ENCODE measurements around the gene DOCK2.
A peak's percentile ranks its signal among the peaks of the same experiment; 100 is the strongest.

The DOCK2 gene

DNA sequence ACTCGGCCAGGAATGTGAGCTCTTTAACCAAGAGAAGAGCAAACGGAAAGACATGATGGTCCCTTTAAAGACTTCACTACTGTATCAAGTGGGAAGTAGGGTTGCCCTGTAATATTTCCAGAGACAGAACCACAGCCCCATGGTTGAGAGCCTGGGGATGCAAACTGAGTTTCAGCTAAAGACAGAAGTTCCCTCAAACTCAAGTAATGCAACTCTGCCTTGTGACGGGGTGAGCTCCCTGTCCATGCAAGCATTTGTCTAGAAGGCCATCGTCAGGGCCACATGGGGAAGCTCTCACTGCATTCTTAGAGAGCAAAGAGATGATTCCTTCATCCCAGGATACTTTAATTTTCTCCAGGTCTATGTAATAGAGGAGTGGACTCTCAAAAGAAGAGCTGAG is 260.4 kb downstream of the DOCK2 start:
- Histone ChIP-seq H3F3A (ENCODE audit: low read depth) (no peaks in the 10 kb centered on the region), H3K4me1 (ENCODE audit: insufficient read depth, low read length, poor library complexity, severe bottlenecking) (peaks cover 12% of the 10 kb centered on the region), H3K9ac (ENCODE audit: low read depth, low read length, poor library complexity, severe bottlenecking) (no peak overlapping the region), H3K27me3 (ENCODE audit: insufficient read depth, low read length, poor library complexity, severe bottlenecking) (no peaks in the 10 kb centered on the region), H3K4me3 (ENCODE audit: low read length, poor library complexity, severe bottlenecking) (no peak overlapping the region), H3K79me2 (ENCODE audit: insufficient read depth, low read length) (no peaks in the 10 kb centered on the region), H3K9me2 (replicated peaks; ENCODE audit: low read depth, low read length) (no peaks in the 10 kb centered on the region), H2AFZ (ENCODE audit: low read length) (no peak overlapping the region), H3K4me2 (ENCODE audit: low read depth, low read length, poor library complexity, severe bottlenecking) (no peak overlapping the region), H3K36me3 (ENCODE audit: insufficient read depth, low read length) (no peaks in the 10 kb centered on the region; the same call in 1 of the 2 replicates), H3K9me3 (ENCODE audit: insufficient read depth, low read depth, low read length) (no peaks in the 10 kb centered on the region), H4K20me1 (ENCODE audit: insufficient read depth, low read length, poor library complexity, severe bottlenecking) (no peaks in the 10 kb centered on the region)
- TF ChIP-seq EZH2phosphoT487 (IDR thresholded peaks at IDR 0.05; ENCODE audit: borderline replicate concordance): no peak
- TF ChIP-seq, protein P1, sequence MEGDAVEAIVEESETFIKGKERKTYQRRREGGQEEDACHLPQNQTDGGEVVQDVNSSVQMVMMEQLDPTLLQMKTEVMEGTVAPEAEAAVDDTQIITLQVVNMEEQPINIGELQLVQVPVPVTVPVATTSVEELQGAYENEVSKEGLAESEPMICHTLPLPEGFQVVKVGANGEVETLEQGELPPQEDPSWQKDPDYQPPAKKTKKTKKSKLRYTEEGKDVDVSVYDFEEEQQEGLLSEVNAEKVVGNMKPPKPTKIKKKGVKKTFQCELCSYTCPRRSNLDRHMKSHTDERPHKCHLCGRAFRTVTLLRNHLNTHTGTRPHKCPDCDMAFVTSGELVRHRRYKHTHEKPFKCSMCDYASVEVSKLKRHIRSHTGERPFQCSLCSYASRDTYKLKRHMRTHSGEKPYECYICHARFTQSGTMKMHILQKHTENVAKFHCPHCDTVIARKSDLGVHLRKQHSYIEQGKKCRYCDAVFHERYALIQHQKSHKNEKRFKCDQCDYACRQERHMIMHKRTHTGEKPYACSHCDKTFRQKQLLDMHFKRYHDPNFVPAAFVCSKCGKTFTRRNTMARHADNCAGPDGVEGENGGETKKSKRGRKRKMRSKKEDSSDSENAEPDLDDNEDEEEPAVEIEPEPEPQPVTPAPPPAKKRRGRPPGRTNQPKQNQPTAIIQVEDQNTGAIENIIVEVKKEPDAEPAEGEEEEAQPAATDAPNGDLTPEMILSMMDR (conservative IDR thresholded peaks at IDR 0.05; ENCODE audit: low read length): no peak

DNA sequence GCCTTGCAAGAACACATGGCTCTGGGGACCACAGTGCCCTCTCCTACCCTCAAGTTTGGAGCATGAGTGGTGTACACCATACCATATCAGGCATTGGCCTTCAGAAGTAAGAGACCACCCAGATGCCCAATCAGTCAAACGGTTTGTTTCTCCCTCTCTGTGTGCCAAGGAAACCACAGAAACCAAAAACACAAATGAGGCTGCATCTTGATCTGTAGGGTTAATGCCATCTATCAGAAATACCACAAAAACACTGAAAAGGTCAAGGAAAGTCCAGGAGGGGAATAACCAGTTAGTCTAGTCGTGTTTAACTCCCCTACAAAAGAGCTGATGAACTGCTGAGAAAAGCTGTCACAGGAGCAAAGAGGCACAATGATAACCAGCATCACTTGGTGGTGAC is 264.8 kb downstream of the DOCK2 start:
- Histone ChIP-seq H3K9me3 (ENCODE audit: insufficient read depth, low read depth, low read length) (no peaks in the 10 kb centered on the region), H3K27me3 (ENCODE audit: insufficient read depth, low read length, poor library complexity, severe bottlenecking) (no peaks in the 10 kb centered on the region), H4K20me1 (ENCODE audit: insufficient read depth, low read length, poor library complexity, severe bottlenecking) (no peaks in the 10 kb centered on the region), H3K4me3 (ENCODE audit: low read length, poor library complexity, severe bottlenecking) (no peak overlapping the region), H3F3A (ENCODE audit: low read depth) (no peaks in the 10 kb centered on the region), H2AFZ (ENCODE audit: low read length) (no peak overlapping the region), H3K36me3 (ENCODE audit: insufficient read depth, low read length) (no peaks in the 10 kb centered on the region), H3K9me2 (replicated peaks; ENCODE audit: low read depth, low read length) (no peaks in the 10 kb centered on the region), H3K79me2 (ENCODE audit: insufficient read depth, low read length) (no peaks in the 10 kb centered on the region), H3K4me1 (ENCODE audit: insufficient read depth, low read length, poor library complexity, severe bottlenecking) (peaks cover 12% of the 10 kb centered on the region), H3K9ac (ENCODE audit: low read depth, low read length, poor library complexity, severe bottlenecking) (no peak overlapping the region), H3K4me2 (ENCODE audit: low read depth, low read length, poor library complexity, severe bottlenecking) (peak overlapping the region; percentile 50)
- TF ChIP-seq, protein P1 (conservative IDR thresholded peaks at IDR 0.05; ENCODE audit: low read length): no peak
- no peak for TF ChIP-seq EZH2phosphoT487 (IDR thresholded peaks at IDR 0.05; ENCODE audit: borderline replicate concordance)

- Histone ChIP-seq H3K4me2 (ENCODE audit: low read depth, low read length, poor library complexity, severe bottlenecking) (no peak overlapping the region), H3K9me3 (ENCODE audit: insufficient read depth, low read depth, low read length) (no peaks in the 10 kb centered on the region), H3K36me3 (ENCODE audit: insufficient read depth, low read length) (no peaks in the 10 kb centered on the region), H3K9me2 (replicated peaks; ENCODE audit: low read depth, low read length) (no peaks in the 10 kb centered on the region), H3K27me3 (ENCODE audit: insufficient read depth, low read length, poor library complexity, severe bottlenecking) (no peaks in the 10 kb centered on the region), H3K4me1 (ENCODE audit: insufficient read depth, low read length, poor library complexity, severe bottlenecking) (peaks cover 12% of the 10 kb centered on the region), H3F3A (ENCODE audit: low read depth) (no peaks in the 10 kb centered on the region), H3K79me2 (ENCODE audit: insufficient read depth, low read length) (no peaks in the 10 kb centered on the region), H3K4me3 (ENCODE audit: low read length, poor library complexity, severe bottlenecking) (no peak overlapping the region), H2AFZ (ENCODE audit: low read length) (no peak overlapping the region), H4K20me1 (ENCODE audit: insufficient read depth, low read length, poor library complexity, severe bottlenecking) (no peaks in the 10 kb centered on the region), H3K9ac (ENCODE audit: low read depth, low read length, poor library complexity, severe bottlenecking) (no peak overlapping the region)
- TF ChIP-seq EZH2phosphoT487 (IDR thresholded peaks at IDR 0.05; ENCODE audit: borderline replicate concordance): no peak
- TF ChIP-seq, protein P1 (conservative IDR thresholded peaks at IDR 0.05; ENCODE audit: low read length): no peak
These were observed 267.0 kb downstream of the DOCK2 start for GRCh38 chr5:169904059-169904458.

All from Loucy (cell line).